GM18517 (cell line): ENCODE data around the gene BEND6.

Experiments
- ATAC-seq: cut with Tn5 transposase; IDR thresholded peaks from one replicate; pipeline ENCODE4 v1.9.1; 2021; ENCODE audit warnings: mild to moderate bottlenecking, moderate library complexity; ENCODE audit not compliant: unreplicated experiment

The BEND6 gene

DNA sequence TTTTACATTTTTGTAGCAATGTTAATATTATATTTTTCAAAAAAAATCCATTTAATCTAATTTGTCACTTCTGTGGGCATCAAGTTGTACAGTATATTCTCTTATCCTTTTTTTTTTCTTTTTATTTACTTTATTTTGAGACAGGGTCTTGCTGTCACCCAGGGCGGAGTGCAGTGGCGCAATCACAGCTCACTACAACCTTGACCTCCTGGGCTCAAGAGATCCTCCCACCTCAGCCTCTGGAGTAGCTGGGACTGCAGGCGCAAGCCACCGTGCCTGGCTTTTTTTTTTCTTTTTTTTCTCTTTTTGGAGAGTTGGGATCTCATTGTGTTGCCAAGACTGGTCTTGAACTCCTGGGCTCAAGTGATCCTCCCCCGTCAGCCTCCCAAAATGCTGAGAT lies 14.4 kb upstream of the BEND6 start:
- no peak for ATAC-seq

DNA sequence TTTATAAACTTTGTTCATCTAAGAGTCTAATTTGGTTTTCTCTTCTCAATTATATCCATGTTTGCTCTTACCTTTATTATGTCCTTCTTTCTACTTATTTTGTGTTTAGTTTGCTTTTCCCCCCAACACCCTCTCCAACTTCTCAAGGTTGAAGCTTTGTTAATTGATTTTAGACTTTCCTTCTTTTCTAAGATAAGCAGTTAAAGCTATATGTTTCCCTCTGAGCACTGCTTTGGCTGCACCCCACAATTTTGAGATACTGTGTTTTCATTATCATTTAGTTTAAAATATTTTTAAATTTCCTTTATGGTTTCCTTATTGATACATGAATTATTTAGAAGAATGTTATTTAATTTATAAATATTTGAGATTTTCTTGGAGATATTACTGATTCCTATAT lies 13.9 kb upstream of the BEND6 start:
- ATAC-seq: no peak

DNA sequence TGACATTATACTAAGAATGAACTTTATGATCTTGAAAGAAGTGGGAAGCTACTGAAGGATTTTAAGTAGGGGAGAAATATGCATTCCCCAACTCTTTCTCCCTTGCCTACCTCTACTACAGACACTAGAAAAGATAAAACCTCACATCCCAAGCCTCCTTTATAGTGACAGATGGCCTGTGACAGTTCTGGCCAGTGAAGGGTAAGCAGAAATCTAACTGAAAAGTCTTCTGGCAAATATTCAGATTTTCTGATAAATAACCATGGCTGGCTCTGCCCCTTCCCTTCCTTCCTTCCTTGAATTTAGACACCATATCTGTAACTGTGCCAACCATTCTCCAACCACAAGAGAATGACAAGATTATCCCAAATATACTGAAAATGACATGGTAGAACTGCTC lies 10.2 kb upstream of the BEND6 start:
- ATAC-seq: no peak

DNA sequence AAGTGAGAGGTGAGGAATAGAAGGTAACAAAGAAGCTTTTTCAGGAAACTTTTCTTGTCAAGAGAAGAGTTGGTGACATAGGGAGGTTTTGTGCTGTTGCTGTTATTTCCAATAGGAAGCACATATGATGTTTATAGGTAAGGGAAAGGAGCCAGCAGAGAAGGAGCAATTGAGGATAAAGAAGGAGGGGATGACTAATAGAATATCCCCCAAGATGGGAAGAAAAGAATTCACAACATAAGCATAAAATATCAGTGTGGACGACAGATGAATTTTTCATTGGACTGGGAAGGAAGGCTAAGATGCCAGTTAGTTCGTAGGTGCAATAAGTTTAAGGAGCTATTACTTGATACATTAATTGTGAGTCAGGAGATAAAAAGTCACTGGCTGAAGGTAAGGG lies 8.5 kb upstream of the BEND6 start:
- no peak for ATAC-seq

DNA sequence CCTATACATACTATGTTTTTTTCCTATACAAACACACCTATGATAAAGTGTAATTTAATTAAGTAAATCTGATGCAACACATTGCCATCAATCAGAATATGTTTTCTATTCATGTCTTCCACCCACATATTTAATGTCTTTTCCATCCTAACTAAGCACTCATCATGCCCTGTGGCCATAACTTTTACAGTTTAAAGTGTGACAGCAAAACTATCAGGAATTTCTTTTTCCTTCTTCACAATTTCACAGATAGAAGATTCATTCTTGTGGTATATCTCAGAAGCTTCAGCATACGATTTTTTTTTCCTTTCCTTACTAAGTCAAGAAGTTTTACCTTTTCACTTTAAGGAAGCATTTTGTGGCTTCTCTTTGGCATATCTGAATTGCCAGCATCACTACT lies 7.0 kb upstream of the BEND6 start:
- no peak for ATAC-seq

DNA sequence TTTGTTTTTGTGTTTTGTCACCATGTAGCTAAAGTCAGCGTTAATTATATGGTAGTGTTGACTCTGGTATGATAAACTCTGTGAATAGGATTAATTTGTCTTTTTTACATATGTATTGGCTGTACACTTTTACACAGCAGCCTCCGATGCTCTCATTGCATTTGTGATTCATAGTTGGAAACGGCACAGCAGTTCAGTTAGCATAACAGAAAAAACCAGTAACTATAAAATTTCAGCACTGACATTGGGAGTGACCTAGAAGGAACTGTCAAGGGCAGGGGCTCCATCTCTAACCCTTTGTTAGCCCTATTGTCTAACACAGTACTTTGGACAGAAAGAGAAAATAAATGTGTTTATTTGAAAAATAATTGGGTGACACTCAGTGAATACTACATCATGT lies 5.6 kb upstream of the BEND6 start:
- no peak for ATAC-seq

DNA sequence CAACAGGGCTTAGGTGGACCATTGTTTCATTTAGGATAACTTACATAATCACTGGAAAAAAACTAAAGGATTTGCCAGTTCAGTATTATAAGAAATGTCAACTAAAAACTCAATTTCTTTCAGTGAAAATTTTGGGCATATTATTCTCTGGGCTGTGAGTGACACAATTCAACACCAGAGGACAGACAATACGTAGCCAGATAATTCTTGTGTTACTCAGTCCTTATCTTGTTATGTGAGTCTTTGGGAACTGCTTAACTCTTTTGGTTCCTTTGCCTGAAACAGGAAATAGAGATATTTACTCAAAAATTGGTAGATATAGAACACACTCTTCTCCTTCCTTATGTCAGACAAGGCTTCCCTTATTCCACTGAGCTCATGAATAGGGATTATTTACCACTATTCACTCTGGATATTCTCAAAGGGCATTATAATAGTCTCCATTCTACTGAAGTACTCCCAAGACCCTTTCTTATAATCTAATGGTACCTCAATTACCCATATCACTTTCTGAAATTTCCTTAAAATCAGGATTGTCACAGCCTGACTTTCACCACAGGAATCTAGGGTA lies 4.9 kb upstream of the BEND6 start:
- ATAC-seq: no peak

DNA sequence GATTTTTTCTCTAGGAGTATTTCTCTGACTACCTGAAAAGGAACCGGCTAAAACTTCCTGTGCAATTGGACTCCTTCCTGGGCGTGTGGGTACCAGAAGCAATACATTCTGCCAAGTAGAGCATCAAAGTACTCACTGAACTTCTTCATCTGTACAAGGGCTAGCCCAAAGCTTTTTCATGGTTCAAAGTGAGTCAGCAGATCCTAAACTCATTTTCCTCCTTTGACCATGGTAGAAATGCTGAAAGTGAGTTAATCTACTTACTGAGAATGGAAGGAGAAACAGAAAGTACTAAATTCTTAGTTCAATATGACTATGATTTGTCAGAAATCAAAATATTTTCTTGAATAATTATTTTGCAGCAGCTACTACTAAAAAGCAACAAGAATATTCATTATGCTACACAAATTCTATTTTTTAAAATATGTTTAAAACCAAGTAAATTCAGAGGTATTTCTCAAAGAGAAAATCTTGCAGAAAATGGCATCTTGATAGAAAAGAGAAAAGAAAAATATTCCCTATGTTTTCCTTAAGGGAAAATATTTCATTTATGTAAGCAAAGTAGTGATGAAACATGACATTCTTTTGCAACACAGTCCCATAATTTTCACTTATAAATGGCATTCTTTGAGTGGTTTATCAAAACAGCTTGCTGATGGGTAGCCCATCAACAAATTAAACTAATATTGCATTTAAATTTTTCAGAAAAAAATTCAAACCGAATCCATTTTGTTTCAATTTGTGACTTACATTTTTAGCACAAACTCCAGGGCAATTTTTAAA lies 3.7 kb upstream of the BEND6 start:
- no peak for ATAC-seq

DNA sequence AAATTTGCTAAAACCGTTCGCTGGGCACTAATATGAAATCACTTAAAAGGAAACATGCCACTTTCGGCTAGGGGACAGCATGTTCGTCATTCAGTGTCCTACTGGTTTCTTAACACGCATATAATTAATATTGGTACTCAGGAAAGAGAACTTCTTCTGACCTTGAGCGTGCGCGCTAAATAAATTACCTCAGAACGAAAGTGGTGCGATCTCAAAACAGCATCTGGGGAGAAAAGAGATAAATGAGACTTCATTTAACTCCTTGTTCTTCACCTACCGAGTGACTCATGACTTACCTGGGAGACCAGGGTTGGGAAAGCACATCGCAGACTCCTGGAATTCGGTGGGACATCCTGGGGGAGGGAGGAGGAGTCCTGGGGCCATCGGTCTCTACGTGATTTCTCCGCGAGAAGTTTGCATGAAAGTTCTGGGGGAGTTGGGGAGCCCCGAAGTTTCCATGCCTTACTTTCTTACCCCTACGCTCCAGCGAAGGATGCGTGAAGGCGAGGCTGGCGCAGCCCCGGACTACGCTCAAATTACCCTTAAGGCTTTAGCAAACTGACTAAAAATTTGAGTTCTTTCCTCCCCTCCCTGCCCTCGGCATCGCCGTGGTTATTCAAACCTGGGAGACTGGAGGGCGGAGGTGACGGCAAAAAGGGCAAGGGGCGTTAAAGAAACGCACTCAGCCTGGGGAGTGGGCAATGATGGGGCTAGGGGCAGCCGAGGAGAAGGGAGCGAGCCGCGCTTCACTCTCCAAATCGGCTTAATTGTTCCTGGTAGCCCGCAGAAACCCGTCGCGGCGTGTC lies 1.1 kb upstream of the BEND6 start:
- no peak for ATAC-seq

DNA sequence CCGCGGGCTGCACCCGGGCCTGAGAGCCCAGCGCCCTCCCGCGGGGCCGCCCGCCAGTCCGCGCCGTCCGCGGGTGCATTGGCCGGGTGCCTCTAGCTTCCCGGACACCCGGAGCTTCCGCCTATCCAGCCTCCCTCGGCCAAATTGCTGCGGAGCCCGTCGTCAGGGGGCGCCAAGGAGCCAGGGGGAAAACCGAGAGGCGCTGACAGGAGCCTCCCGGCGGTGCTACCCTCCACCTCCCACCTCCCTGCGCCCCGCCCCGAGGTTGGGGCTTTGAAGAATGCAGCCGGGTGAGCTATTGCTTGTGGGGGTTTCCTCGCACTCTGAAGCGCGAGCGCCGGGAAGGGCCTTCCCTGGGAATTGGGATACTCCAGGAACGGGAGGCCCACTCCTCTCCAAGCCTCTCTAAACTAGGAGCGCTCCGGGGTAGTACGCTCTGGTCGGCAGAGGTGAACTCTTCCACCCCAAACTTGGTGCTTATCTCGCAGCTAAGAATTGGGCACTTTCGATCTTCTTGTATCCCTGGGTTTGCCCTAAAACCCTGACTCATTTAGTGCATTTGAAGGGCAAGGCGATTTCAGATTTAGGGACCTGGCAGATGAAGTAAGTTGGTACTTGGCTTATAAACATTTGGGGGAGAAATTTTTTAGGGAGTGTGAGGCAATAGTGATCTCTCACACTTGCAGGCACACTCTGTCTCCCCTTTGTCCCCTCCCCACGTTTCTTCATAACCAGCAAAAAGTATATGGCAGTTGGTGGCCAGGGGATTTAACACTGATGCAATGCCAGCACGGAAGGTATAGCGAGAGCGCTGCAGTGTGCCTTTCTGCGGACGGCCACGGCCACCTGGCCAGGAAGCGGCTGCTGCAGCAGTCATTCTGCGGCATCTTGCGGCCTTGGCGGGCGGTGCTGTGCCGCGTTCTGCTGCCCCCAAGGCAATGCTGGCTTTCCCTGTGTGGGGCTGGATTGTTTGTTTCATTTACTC lies 556 bp downstream of the BEND6 start:
- peak; percentile 58 for ATAC-seq

DNA sequence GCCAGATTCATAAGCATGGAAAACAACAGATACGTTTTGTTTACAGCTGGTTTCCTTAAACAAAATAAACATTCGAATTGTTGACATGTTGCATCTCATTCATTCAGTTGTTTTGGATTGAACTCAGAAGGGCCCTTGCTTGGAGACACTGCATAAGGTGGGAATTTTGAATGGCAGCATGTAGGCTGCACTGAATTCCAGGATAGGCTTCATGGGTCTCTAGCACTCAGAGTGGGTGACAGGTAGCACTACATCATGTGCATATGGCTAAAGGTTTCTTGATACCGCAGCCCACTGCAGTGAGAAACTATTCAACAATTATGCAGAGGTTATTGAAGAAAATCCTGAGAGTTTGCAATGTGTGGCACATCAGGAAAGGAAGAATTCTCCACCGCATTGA lies 1.6 kb downstream of the BEND6 start:
- no peak for ATAC-seq

DNA sequence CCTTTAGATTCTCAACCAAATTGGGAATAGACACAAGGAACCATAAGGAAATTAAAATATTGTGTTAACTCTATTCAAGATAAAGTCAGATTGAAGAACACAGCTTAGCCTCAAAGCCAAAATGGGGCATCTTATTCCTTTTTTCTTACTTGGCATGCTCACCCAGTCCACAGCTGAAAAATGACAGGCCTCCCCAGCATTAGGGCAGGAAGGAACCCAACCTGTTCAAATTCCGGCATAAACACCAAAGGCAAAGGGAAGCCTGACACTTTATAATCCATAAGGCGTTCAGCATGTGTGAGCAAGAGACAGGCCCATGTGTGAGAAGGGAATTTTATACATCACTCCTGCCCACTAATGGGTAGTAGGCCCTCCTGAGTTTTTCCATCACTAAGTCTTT lies 2.9 kb downstream of the BEND6 start:
- no peak for ATAC-seq

DNA sequence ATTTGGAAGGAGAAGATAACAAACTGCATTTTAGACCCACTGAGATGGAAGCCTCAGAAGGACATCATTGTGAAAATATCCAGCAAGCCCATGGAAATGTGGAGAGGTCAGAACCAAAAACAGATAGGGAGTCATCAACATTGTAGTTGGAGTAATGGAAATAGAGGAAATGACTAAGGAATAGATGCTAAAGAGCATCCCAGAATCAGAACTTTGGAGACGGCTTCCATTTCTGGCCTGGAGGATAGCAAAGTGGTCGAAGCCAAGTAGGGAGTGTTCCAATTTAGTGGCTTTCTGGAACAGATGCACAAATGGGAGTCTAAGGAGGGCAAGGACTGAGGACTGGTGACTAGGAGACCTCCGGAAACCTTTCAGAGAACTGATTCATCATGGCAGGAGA lies 3.6 kb downstream of the BEND6 start:
- no peak for ATAC-seq

DNA sequence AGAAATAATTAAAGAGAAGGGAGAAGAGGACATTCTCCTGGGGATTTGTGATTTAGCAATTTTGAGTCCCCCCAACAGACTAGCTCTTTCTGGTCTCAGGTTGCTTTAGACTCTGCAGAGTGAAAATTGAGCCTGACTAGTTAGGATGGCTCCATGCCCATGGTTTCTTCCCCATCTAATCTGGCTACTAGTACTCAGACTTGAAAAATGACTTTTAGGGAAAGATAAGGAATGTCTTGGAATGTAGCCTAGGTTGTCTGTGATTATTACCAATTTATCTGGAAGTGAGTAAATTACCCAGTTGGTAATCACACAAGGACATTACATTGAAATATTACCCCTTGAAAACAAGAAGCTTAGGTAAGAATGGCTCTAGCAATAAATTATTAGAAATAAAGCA lies 4.2 kb downstream of the BEND6 start:
- ATAC-seq: no peak

DNA sequence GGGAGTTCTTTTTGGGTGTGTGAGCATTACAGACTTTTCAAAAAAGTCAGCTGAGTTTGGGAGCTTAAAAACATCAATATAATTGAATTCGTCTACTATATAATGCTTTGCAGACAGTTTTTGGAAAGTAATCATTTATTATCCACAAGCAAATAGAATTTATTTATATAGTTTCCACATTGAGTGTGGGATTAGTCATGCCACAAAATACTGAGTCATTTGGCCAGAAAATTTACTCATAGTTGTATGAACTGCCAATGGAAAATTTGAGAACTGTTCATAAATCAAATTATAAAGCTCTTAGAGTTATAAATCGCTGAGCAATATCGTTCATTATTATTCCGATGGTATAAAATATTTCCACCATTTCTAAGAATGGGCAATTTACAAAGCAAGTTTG lies 5.0 kb downstream of the BEND6 start:
- no peak for ATAC-seq

DNA sequence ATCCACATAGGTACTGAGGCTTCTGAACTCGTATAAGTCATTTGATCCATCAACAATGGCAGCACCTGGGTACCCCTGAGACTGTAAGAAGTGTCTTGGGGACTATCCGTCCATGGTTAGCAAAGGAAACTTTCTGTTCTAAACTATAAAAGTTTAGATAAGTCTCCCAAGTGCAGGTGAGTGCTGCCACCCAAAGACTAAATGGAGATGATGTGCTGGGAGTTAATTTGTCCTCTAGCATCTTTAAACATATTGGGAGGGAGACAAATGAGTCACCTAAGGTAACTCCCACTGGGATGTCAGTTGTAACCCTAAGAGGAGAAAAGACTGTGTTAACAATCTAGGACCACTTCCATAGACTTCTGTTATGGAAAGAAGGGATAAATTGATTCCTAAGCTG lies 6.2 kb downstream of the BEND6 start:
- no peak for ATAC-seq

DNA sequence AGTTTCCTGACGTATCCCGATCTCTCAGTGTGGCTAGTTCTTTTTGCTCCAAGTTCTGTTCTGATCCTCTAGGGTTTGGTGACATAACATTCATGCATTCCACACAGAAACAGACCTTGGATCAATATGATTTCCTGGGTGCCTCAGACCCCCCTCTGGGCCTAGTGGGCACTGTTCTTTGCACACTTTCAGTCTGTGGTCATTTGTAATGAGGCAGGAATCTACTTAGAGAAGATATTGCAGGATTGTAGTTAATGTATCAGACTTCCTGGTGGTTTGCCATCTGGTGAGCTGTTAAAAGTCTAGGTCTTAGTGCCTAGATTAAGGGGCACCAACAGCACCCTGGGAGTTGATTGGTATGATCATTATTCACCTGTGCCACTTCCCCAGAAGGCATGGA lies 7.5 kb downstream of the BEND6 start:
- ATAC-seq: no peak

DNA sequence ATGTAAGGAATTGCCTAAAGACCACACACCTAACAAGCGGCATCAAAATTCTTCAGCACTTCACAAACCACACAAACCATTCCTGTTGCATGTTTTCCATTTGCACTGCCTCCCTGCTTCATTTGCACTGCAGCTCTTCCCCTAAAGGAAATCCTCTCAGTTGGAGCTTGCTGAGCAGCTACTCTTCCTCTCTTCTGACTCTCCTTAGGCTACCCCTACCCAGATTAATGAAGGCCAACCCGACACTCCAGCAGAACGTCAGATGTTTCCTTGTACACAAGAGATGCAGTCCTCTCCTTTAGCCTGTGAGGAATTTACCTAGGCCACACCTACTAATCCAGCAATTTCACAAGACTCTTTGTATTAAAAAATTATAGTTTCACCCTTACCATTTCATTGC lies 8.1 kb downstream of the BEND6 start:
- no peak for ATAC-seq

DNA sequence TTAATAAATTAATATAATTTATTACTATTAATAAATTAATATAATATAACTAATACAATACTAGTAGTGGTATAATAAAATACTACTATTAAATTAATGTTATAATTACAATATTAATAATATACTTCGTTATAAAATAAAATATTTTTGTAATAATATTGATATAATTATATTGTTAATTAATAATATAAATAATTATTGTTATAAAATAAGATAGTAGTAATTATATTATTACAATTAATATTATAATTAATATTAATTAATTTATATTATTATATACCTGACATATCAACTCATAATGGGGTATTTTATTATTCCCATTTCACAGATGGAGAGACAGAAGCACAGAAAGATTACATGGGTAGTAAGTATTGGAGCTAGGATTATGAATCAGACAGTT lies 8.9 kb downstream of the BEND6 start:
- no peak for ATAC-seq

DNA sequence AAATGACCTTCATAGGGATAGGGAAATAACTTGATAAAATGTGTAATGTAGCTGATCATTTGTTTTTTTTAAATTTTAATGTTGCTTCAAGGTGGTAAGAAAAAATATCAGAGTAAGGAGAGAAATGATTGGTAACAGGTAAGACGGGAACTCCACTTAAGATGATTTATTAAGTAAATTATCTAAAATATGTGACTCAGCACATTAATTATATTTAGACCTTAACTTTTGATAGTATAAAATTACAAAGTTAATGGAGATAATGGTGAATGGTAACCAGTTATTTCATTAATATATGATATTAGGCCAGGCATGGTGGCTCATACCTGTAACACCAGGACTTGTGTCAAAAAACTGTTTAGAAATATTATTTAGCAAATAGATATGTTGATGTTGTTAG lies 10.2 kb downstream of the BEND6 start:
- no peak for ATAC-seq

DNA sequence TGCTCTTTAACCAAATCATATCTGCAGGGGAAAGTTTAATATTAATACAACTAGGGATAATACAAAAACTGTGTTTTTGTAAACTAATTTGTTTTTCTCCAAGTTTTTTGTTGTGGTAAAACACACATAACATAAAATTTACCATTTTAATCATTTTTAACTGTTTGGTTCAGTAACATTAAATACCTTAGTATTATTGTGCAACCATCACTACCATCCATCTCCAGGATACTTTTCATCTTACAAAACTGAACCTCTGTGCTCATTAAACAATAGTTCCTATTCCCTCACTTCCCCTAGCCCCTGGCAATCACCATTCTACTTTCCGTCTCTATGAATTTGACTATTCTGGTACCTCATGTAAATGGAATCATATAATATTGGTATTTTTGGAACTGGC lies 15.9 kb downstream of the BEND6 start:
- no peak for ATAC-seq
